PC-9 (cell line): ENCODE data around the gene SLC6A9. TPM values are rescaled to one million over a fixed set of nuclear protein-coding genes. Genes with fewer than 3 reads are reported as not detected.

Experiments
- BruUV-seq: library from RNA; stranded (reverse); fragments of 400-500 nt; replicated peaks from 2 replicates; lab custom pipeline; 2021; lab: Mats Ljungman, UMichigan
- CTCF ChIA-PET: fragments of 300-600 bp; sonication (Branson Sonifier 250); formaldehyde crosslinking; loops from one replicate; lab custom pipeline; 2022; ENCODE audit warnings: antibody characterized with exemption; lab: Charles Lee
- POLR2A ChIA-PET: fragments of 300-600 bp; sonication (Branson Sonifier 250); formaldehyde crosslinking; loops from one replicate; lab custom pipeline; 2022; ENCODE audit warnings: antibody characterized with exemption; ENCODE audit not compliant: unreplicated experiment; lab: Charles Lee
- DNase-seq, 2 experiments: peaks; one replicate each; pipeline versions ENCODE4 v3.0.0 to v3.0.0-alpha.2; 2015 to 2022; ENCODE audit warnings: mixed read lengths in 1 of 2
- H2AFZ ChIP-seq: fragments of 200-600 bp; sonication (generic); 2 replicates; pipeline ENCODE4 v1.8.1; 2017; ENCODE audit warnings: antibody characterized with exemption
- H3F3A ChIP-seq: fragments of 200-600 bp; sonication (generic); 2 replicates; pipeline ENCODE4 v1.8.1; 2017; ENCODE audit warnings: antibody characterized with exemption, mild to moderate bottlenecking, low read depth; ENCODE audit not compliant: insufficient read depth
- H3K27ac ChIP-seq: fragments of 200-600 bp; sonication (generic); 2 replicates; pipeline ENCODE4 v1.6.1; 2016; ENCODE audit warnings: mixed run types
- H3K27me3 ChIP-seq: fragments of 200-600 bp; sonication (generic); 2 replicates; pipeline ENCODE4 v1.6.1; 2016; ENCODE audit warnings: low read depth, mixed run types; ENCODE audit not compliant: insufficient read depth
- H3K36me3 ChIP-seq: fragments of 200-600 bp; sonication (generic); 2 replicates; pipeline ENCODE4 v1.6.1; 2016; ENCODE audit warnings: low read depth, mixed run types
- H3K4me1 ChIP-seq: fragments of 200-600 bp; sonication (generic); replicated peaks from 2 replicates; pipeline ENCODE4 v1.6.1; 2016; ENCODE audit warnings: mixed run types; ENCODE audit not compliant: insufficient read depth
- H3K4me2 ChIP-seq: fragments of 200-600 bp; sonication (generic); 2 replicates; pipeline ENCODE4 v1.6.1; 2017; ENCODE audit warnings: mixed run types
- H3K4me3 ChIP-seq: fragments of 200-600 bp; sonication (generic); 2 replicates; pipeline ENCODE4 v1.6.1; 2016; ENCODE audit warnings: mixed run types
- H3K79me2 ChIP-seq: fragments of 200-600 bp; sonication (generic); 2 replicates; pipeline ENCODE4 v1.6.1; 2017; ENCODE audit warnings: low read depth, mixed run types
- H3K9me2 ChIP-seq: fragments of 200-600 bp; sonication (generic); 2 replicates; pipeline ENCODE4 v1.8.1; 2017; ENCODE audit warnings: mild to moderate bottlenecking; ENCODE audit not compliant: insufficient read depth
- H3K9me3 ChIP-seq: fragments of 200-600 bp; sonication (generic); 2 replicates; pipeline ENCODE4 v1.8.1; 2016; ENCODE audit warnings: low read depth; ENCODE audit not compliant: insufficient read depth
- H4K20me1 ChIP-seq: fragments of 200-600 bp; sonication (generic); 2 replicates; pipeline ENCODE4 v1.8.1; 2017; ENCODE audit not compliant: insufficient read depth
- EZH2 ChIP-seq: fragments of 200-600 bp; sonication (generic); IDR thresholded peaks from 2 replicates; pipeline ENCODE4 v1.8.0; 2017; ENCODE audit warnings: antibody characterized with exemption, low read depth
- intact Hi-C: fragments of 100-400 bp; cut with micrococcal nuclease; formaldehyde crosslinking; loops from one replicate; pipeline ENCODE4 v1.10.0; 2022; ENCODE audit not compliant: unreplicated experiment
- total RNA-seq: library from RNA; stranded (reverse); gene quantifications from 2 replicates; pipeline ENCODE4 v1.2.3, GENCODE V29; 2021
- TF ChIP-seq, protein P1 (sequence below): fragments of 200-600 bp; sonication (generic); conservative IDR thresholded peaks from 2 replicates; pipeline ENCODE4 v1.6.1; 2017; ENCODE audit warnings: mixed run types, antibody characterized with exemption, mild to moderate bottlenecking, moderate library complexity

SLC6A9 gene
- total RNA-seq, 1 experiment from 2014 or later = 70.1 TPM

DNA sequence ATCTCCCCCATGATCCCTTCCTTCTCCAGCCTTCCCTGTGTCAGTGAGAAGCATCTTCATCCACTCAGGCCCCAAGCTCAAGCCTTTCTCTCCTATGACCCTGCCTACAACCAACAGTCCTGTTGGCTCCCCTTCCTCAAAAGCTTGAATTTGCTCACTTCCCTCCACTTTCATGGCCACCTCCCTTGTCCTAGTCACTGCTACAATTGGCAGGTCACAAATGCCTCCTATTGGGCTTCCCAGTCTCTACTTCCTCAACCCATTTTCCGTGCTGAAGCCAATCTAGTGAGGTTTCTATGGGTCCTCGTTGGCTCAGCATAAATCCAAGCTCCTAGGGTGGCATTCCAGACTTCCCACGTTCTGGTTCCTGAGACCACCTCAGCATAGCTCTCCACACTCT lies 40.2 kb upstream of the SLC6A9 start:
- no peaks in the 10 kb centered on the region for H4K20me1 ChIP-seq
- ChIA-PET CTCF (no interaction called here), POLR2A (no interaction called here)
- H3K27me3 ChIP-seq = no peaks in the 10 kb centered on the region
- no peak overlapping the region for H2AFZ ChIP-seq
- no peaks in the 10 kb centered on the region; the same call in 1 of the 2 replicates for H3F3A ChIP-seq
- no peak for DNase-seq
- H3K4me2 ChIP-seq = no peak overlapping the region
- no peak overlapping the region for H3K4me3 ChIP-seq
- no peaks in the 10 kb centered on the region for H3K36me3 ChIP-seq
- no TSS peak for BruUV-seq
- TF ChIP-seq, protein P1, sequence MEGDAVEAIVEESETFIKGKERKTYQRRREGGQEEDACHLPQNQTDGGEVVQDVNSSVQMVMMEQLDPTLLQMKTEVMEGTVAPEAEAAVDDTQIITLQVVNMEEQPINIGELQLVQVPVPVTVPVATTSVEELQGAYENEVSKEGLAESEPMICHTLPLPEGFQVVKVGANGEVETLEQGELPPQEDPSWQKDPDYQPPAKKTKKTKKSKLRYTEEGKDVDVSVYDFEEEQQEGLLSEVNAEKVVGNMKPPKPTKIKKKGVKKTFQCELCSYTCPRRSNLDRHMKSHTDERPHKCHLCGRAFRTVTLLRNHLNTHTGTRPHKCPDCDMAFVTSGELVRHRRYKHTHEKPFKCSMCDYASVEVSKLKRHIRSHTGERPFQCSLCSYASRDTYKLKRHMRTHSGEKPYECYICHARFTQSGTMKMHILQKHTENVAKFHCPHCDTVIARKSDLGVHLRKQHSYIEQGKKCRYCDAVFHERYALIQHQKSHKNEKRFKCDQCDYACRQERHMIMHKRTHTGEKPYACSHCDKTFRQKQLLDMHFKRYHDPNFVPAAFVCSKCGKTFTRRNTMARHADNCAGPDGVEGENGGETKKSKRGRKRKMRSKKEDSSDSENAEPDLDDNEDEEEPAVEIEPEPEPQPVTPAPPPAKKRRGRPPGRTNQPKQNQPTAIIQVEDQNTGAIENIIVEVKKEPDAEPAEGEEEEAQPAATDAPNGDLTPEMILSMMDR = no peak
- TF ChIP-seq EZH2 = no peak
- no peaks in the 10 kb centered on the region for H3K9me2 ChIP-seq
- H3K4me1 ChIP-seq = peaks cover 25% of the 10 kb centered on the region
- intact Hi-C loops = no loop called here
- no peaks in the 10 kb centered on the region for H3K9me3 ChIP-seq
- H3K27ac ChIP-seq = no peak overlapping the region
- H3K79me2 ChIP-seq = no peaks in the 10 kb centered on the region

- H3K9me2 ChIP-seq = no peaks in the 10 kb centered on the region
- intact Hi-C loops = no loop called here
- no peak for TF ChIP-seq EZH2
- TF ChIP-seq, protein P1 = no peak
- H3K36me3 ChIP-seq = no peaks in the 10 kb centered on the region
- peaks cover 5% of the 10 kb centered on the region; the same call in 1 of the 2 replicates for H3F3A ChIP-seq
- no peak overlapping the region for H3K4me3 ChIP-seq
- H2AFZ ChIP-seq = no peak overlapping the region
- no TSS peak for BruUV-seq
- H3K27ac ChIP-seq = peak overlapping the region; percentile 42
- CTCF ChIA-PET = no interaction called here
- no peak for DNase-seq
- peaks cover 25% of the 10 kb centered on the region for H3K4me1 ChIP-seq
- H3K79me2 ChIP-seq = no peaks in the 10 kb centered on the region
- H3K4me2 ChIP-seq = peak overlapping the region; percentile 60
- H4K20me1 ChIP-seq = no peaks in the 10 kb centered on the region
- no peaks in the 10 kb centered on the region for H3K27me3 ChIP-seq
- POLR2A ChIA-PET = no interaction called here
- H3K9me3 ChIP-seq = no peaks in the 10 kb centered on the region
Measured at GRCh38 chr1:44068442-44068921, 37.2 kb upstream of the SLC6A9 start.

- intact Hi-C loops = no loop called here
- H3K4me3 ChIP-seq = no peak overlapping the region
- H2AFZ ChIP-seq = no peak overlapping the region
- ChIA-PET CTCF (no interaction called here), POLR2A (interaction anchor here (0.6 to 0.7 kb wide), 2 partner anchors 18 to 213 kb away, joined by 10 to 16 read pairs; no protein-coding TSS in a partner anchor)
- BruUV-seq = no TSS peak
- peaks cover 25% of the 10 kb centered on the region for H3K4me1 ChIP-seq
- DNase-seq = no peak
- TF ChIP-seq, protein P1 = no peak
- TF ChIP-seq EZH2 = no peak
- peak overlapping the region; percentile 60 for H3K4me2 ChIP-seq
- H4K20me1 ChIP-seq = no peaks in the 10 kb centered on the region
- no peaks in the 10 kb centered on the region for H3K9me3 ChIP-seq
- H3K79me2 ChIP-seq = no peaks in the 10 kb centered on the region
- peak overlapping the region; percentile 42 for H3K27ac ChIP-seq
- H3F3A ChIP-seq = peaks cover 5% of the 10 kb centered on the region; the same call in 1 of the 2 replicates
- H3K9me2 ChIP-seq = no peaks in the 10 kb centered on the region
- H3K27me3 ChIP-seq = no peaks in the 10 kb centered on the region
- no peaks in the 10 kb centered on the region for H3K36me3 ChIP-seq
Measured at GRCh38 chr1:44067266-44068250, 36.3 kb upstream of the SLC6A9 start.
